Epithelial cell of proximal tubule (primary cell): ENCODE results near the gene PTPN5. TPM values are rescaled to one million over a fixed set of nuclear protein-coding genes. Genes with fewer than 3 reads are reported as not detected.
"Not testable (repeated sequence)": the region's sequence is repeated elsewhere in the genome, so short reads cannot be mapped to it uniquely, and the experiment has no call there.

ENCODE experiments used
- DNase-seq: peaks from one replicate; pipeline ENCODE4 v3.0.0-alpha.2; 2011; ENCODE audit warnings: low read depth
- H3K4me3 ChIP-seq: 2 replicates; pipeline ENCODE4 v1.5.1; 2011; ENCODE audit warnings: low read depth, mild to moderate bottlenecking, low read length
- total RNA-seq: library from RNA; depleted of rRNA; stranded (reverse); fragments of >200 nt; gene quantifications from 2 replicates; pipeline ENCODE4 v1.2.3, GENCODE V29; 2015
- TF ChIP-seq, protein P1 (sequence below): conservative IDR thresholded peaks from 2 replicates; pipeline ENCODE4 v1.5.1; 2012; ENCODE audit warnings: low read depth, mild to moderate bottlenecking, low read length

Gene PTPN5
- total RNA-seq, 1 donor from 2014 or later = not detected

- DNase-seq = no peak
- H3K4me3 ChIP-seq = no peak overlapping the region
- TF ChIP-seq, protein P1, sequence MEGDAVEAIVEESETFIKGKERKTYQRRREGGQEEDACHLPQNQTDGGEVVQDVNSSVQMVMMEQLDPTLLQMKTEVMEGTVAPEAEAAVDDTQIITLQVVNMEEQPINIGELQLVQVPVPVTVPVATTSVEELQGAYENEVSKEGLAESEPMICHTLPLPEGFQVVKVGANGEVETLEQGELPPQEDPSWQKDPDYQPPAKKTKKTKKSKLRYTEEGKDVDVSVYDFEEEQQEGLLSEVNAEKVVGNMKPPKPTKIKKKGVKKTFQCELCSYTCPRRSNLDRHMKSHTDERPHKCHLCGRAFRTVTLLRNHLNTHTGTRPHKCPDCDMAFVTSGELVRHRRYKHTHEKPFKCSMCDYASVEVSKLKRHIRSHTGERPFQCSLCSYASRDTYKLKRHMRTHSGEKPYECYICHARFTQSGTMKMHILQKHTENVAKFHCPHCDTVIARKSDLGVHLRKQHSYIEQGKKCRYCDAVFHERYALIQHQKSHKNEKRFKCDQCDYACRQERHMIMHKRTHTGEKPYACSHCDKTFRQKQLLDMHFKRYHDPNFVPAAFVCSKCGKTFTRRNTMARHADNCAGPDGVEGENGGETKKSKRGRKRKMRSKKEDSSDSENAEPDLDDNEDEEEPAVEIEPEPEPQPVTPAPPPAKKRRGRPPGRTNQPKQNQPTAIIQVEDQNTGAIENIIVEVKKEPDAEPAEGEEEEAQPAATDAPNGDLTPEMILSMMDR = no peak
Measured at GRCh38 chr11:18692941-18693760, 98.4 kb downstream of the PTPN5 start.

DNA sequence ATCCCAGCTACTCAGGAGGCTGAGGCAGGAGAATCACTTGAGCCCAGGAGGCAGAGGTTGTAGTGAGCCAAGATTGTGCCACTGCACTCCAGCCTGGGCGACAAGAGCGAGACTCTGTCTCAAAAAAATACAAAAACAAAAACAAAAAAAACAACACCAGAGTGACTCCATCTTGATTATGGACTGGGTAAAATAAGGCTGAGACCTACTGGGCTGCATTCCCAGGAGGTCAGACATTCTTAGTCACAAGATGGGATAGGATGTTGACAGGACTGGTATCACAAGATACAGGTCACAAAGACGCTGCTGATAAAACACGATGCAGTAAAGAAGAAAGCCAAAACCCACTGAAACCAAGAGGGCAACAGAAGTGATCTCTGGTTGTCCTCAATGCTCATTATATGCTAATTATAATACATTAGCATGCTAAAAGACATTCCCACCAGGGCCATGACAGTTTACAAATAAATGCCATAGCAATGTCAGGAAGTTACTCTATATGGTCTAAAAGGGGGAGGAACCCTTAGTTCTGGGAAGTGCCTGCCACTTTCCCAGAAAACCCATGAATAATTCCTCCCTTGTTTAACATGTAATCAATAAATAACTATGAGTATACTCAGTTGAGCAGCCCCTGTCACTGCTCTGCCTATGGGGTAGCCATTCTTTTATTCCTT, 100.0 kb downstream of the PTPN5 start:
- H3K4me3 ChIP-seq, DNase-seq: not testable (repeated sequence)

- DNase-seq = no peak
- H3K4me3 ChIP-seq = no peak overlapping the region
- TF ChIP-seq, protein P1 = no peak
Measured at GRCh38 chr11:18684267-18684666, 107.3 kb downstream of the PTPN5 start.

GRCh38 chr11:18682466-18682865, 109.1 kb downstream of the PTPN5 start:
- TF ChIP-seq, protein P1 = no peak
- no peak for DNase-seq
- no peak overlapping the region for H3K4me3 ChIP-seq

DNA sequence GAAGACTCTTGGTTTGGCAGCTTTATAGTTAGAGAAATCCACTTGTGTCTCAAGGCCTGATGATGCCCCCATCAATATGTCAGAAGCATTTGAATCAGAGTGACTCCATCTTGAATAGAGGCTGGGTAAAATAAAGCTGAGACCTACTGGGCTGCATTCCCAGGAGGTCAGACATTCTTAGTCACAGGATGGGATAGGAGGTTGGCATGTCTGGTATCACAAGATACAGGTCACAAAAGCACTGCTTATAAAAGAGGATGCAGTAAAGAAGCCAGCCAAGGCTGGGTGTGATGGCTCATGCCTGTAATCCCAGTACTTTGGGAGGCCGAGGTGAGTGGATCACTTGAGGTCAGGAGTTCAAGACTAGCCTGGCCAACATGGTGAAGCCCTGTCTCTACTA, 109.6 kb downstream of the PTPN5 start:
- not testable (repeated sequence) for DNase-seq, H3K4me3 ChIP-seq

Other genes with a start within 250 kb of the PTPN5 start
- gene UEVLD, start 203.1 kb downstream of the PTPN5 start, total RNA-seq = 21.2 and 36.7 TPM in 2 replicates
- 0.36 and 1.3 TPM in 2 replicates for gene MISFA, start 192.0 kb downstream of the PTPN5 start, total RNA-seq
- 8.6 and 11.9 TPM in 2 replicates for gene SPTY2D1, start 157.5 kb downstream of the PTPN5 start, total RNA-seq
- gene TMEM86A, start 93.0 kb downstream of the PTPN5 start, total RNA-seq = 0.92 and 2.0 TPM in 2 replicates
- gene IGSF22, start 65.6 kb downstream of the PTPN5 start, total RNA-seq = 0.06 and 0.14 TPM in 2 replicates
- not detected in 2 replicates for gene MRGPRX1, start 147.6 kb upstream of the PTPN5 start, total RNA-seq